Measurements from ENCODE around the gene EPYC.

Gene EPYC

GRCh38 chr12:91004872-91005271, at the start of gene EPYC:
Gene EPYC (minus strand): TSS chr12:91004972. CDS start chr12:91002565, 2,407 bp downstream.
- DNase-seq (ENCODE audit: low read depth in 2 of 2), result no peak

DNA sequence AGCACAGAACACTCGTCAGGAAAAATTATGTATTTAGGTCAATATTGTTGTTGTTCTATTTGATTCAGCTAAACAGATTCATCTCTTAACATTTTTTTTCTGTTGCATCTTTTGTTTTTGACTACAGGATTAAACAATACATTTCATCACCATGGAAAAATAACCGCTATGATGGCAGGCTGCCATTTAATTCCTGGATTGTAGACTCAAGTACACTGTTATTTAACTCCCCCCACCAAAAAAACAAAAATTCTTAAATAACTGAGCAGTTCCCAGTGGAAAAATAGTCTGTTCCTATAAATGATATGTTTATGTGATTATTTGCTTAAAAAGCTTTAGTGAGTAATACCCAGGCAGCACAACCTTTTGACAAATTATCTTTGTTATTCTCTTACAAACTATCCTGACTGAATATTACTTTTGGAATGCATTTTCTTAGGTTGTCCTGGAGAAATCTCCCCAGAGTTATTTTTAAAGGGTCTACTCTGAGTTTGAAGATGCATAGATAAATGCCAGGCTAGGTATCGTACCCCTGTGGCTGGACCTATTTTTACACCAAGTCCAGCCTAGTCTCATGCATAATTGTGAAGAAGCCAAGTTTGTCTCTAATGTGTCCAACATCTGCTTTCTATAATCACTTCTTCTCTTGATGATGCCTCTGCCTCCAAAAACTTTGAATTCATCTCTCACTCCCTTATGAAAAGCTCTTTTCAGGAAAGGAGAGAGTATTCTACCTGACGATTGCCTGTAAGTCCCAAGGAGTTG, 49.4 kb upstream of the EPYC start:
- DNase-seq (ENCODE audit: low read depth in 2 of 2), result no peak

- DNase-seq (ENCODE audit: low read depth in 2 of 2), result no peak
Measured at GRCh38 chr12:91052026-91052425, 47.3 kb upstream of the EPYC start.

DNA sequence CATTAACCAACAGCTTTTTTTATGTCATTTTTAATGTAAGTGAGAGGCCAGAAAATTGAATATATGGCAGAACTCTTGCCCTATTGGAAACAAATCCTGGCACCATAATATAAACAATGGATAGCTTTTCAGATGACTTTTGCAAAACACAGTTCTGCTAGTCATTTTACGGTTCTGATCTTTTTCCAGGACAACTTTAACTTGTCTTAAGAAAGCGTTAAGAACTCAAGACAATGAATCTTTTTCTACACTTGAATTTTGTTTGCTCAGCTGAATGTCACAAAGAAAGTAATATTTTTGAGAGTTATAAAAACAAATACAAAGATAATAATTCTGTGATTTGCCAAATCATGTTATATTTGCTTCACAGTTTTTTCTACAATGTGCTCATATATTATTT, 39.8 kb upstream of the EPYC start:
- DNase-seq (ENCODE audit: low read depth in 2 of 2), result no peak

- DNase-seq (ENCODE audit: low read depth in 2 of 2), result no peak
Measured at GRCh38 chr12:91043408-91043807, 38.6 kb upstream of the EPYC start.

DNA sequence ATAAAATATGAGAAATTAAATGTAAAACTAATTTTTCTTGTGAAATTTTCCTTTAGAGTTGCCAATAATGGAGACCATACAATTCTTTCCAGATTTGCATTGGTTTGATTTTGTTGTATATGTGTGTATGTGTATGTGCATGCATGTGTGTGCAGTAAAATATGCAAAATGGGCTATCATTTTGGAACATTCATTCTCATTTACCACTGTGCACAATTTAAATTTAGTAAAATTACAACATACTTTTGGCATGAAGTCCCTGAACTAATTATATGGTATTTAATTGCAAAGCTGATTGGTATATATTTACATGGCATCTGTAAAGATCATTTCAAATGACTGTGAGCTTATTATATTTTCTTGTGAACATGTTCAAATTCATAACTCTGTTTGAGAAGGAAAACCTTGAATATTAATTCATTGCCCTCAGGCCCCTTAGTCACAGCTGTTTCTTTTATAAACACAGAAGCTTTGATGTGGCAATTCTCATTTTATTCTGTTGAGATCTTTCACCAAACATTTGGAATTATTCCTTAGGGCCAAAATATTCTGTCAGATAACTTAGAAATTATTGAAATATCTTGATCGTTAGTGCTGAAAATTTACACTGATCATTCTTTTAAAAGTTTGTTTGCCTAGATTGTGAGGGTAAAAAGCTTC, 35.5 kb upstream of the EPYC start:
- DNase-seq (ENCODE audit: low read depth in 2 of 2), result no peak

DNA sequence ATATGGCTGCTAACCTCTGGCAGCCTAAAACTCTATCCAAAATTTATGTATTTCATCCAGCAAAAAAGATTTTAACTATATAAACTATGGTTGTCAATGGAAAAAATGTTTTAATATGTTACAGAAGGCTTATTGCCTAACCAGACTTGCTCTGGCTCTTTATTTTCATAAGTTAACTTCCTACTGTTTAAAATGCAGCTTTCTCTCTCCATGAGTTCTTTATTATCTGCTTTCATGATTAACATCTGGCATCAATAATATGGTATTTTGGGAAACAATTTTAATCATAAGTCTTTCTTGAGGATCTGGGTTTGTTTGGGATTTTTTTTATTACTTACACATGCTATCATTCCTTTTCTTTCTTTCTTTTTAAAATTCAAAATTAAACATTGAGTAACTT, 32.5 kb upstream of the EPYC start:
- no peak for DNase-seq (ENCODE audit: low read depth in 2 of 2)

GRCh38 chr12:91033251-91033650, 28.5 kb upstream of the EPYC start:
- DNase-seq (ENCODE audit: low read depth in 2 of 2), result no peak

GRCh38 chr12:91023326-91024004, 18.7 kb upstream of the EPYC start:
- DNase-seq (ENCODE audit: low read depth in 2 of 2), result no peak

- DNase-seq (ENCODE audit: low read depth in 2 of 2), result no peak
Measured at GRCh38 chr12:91021076-91021475, 16.3 kb upstream of the EPYC start.

GRCh38 chr12:91019455-91019854, 14.7 kb upstream of the EPYC start:
- DNase-seq (ENCODE audit: low read depth in 2 of 2), result no peak

- DNase-seq (ENCODE audit: low read depth in 2 of 2), result no peak
Measured at GRCh38 chr12:91017511-91018263, 12.9 kb upstream of the EPYC start.

DNA sequence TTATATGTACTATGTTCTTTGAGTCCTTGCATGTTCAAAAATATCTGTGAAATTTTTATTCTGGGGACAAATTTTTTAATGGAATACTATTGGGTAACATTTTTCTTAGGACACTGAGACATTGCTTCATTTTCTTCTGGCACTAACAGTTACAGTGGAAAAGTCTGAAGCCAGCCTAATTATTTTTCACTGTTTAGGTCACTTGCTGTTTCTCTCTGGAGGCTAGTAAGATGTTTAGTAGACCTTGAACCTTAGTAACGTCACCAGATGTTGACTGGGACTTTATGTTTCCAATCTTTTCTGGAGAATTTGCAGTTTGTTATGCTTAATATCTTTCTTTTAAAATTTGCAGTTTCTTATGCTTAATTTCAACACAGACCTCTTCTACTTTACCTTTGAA, 12.3 kb upstream of the EPYC start:
- DNase-seq (ENCODE audit: low read depth in 2 of 2), result no peak

DNA sequence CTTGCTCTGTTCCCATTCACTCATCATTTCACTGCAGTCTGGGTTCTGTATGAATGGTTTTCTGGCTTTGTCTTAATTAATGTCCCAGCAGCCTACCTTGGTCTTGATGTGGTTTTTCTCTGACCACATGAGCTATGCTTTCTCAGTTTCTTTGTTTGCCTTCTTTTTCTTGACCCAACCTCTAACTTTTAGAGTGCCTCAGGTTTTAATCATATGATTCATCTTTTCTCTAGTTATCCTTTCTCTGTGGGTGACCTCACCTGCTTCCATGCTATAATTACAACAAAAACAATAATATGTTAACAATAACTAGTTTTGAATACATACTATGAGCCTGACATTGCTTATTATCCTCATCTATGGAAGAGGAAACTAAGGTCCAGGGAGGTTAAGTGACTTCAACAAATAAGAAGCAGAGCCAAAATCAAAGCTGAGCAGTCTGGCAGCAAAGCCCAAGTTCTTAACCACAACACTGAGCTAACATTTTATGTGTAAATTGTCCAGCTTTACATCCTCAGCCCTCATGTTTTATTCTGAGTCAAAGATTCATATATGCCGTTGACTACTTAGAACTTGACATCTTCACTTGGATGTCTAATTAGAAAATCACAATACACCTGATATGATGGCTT, 4.7 kb upstream of the EPYC start:
- no peak for DNase-seq (ENCODE audit: low read depth in 2 of 2)

GRCh38 chr12:91007531-91008290, 2.9 kb upstream of the EPYC start:
- DNase-seq (ENCODE audit: low read depth in 2 of 2), result no peak

- no peak for DNase-seq (ENCODE audit: low read depth in 2 of 2)
Measured at GRCh38 chr12:91003737-91004136, 1.0 kb downstream of the EPYC start.

DNA sequence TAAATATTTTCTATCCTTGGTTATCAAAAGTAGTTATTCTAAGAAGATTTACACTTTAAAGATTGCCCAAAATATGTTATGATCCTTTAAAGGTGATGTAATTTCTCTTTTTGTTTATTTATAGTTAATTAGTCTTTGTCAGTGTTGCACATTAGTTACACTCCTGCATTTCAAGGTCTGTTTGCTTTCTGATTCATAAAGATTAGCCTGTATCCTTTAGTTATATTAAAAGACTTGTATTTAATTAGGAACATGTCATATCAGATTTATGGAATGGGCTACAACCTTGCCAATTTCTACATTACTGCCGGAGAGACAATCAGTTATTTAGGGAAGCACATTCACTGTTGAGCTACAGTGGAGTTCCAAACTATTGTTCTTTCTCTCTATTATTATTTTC, 3.5 kb downstream of the EPYC start:
- DNase-seq (ENCODE audit: low read depth in 2 of 2), result no peak

DNA sequence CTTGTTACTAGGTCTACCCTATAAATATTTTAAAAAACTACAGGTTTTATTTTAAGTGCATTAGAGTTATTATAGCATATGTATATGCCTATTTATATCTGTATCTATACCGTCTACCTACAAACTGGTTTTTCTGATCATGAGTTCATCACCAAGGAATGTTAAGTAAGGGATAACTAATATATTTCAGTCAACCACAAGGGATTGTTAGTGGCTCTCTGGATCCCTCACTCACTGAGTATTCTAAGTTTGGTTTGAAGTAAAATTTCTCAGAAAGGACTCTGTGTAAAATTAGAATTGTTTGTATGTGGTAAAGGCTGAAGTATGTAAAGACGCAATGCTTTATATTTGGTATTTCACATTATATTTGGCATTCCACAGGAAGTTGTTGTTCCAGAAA, 4.8 kb downstream of the EPYC start:
- DNase-seq (ENCODE audit: low read depth in 2 of 2), result no peak

- DNase-seq (ENCODE audit: low read depth in 2 of 2), result no peak
Measured at GRCh38 chr12:90999527-90999926, 5.2 kb downstream of the EPYC start.

DNA sequence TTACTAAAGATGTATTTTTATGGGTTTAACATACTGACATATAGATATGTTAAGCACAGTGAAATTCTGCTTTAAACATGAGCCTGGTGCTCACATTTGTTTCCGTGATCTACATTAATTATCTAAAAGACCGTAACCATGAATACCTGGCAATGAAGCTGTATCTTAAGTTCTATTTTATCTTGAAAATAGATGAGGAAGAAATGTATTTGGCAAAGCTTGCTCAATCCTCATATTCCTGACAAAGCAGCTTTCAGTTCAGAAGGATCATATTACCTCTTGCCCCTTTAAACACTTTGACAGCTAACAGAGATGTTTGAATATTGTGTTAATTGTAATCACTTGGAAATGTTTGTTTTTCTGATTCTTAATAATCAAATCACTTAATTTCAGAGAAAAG, 9.8 kb downstream of the EPYC start:
- no peak for DNase-seq (ENCODE audit: low read depth in 2 of 2)

DNA sequence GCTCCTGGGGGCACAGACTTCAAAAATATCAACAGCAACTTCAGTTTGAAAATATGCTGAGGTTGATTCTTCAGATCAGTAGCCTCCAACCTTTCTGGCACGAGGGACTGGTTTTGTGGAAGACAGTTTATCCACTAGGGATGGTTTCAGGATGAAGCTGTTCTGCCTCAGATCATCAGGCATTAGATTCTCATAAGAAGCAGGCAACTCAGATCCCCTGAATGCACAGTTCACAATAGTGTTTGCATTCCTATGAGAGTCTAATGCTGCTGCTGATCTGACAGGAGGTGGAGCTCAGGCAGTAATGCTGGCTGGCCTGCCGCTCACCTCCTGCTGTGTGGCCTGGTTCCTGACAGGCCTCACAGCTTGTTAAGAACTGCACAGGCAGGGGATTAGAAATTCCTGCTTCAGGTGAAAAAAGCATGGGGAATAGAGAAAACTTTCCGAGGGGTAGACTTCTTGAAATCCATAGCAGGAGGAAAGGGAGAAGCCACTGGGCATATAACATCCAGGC, 12.8 kb downstream of the EPYC start:
- no peak for DNase-seq (ENCODE audit: low read depth in 2 of 2)

All from stimulated activated CD4-positive, alpha-beta T cell treated with anti-CD3 and anti-CD28 coated beads, Interleukin-15, amount 100 ng/mL, for 48 hours (primary cell).